ENCODE data around the gene LEO1. TPM values are rescaled to one million over a fixed set of nuclear protein-coding genes. Genes with fewer than 3 reads are reported as not detected.

Gene LEO1
- total RNA-seq: 26.2 and 35.3 TPM in 2 replicates

DNA sequence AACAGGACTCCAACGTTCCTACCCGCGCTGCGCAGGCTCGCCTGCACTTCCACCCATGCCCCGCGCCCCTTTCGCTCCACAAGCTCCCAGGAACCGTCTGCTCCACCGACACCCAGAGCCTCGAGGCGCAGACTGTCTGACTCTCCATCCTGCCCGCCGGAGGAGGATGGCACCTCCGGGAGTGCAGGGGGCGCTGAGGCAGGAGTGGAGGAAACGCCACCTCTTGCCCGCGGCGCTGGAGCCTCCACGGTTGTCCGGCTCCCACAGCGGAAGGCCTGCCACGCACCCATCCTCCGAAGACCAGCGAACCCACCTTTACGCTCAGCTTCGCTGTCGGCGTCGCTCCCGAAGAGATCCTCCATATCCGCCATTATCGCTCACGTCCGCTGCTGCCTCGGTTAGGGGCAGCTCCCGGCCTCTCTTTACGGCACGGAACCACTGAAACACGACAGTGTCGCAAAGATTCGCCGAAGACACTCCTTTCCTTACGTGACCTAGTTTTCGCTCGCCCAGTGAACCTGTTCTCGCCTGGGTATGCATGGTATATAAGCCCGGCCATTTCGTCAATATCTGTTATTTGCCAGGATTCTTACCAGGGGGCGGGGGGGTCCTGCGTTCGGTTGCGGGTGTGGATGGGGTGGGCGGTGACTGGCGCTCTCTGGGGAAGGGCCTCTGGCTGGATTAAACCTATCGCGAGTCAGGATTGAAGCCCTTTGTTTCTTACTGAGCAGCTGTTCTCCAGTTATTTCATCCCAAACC lies at the start of gene LEO1:
Gene LEO1 (minus strand): TSS at position 404 of the 759 bp plus-strand sequence. CDS start 33 bp downstream, at position 371.

DNA sequence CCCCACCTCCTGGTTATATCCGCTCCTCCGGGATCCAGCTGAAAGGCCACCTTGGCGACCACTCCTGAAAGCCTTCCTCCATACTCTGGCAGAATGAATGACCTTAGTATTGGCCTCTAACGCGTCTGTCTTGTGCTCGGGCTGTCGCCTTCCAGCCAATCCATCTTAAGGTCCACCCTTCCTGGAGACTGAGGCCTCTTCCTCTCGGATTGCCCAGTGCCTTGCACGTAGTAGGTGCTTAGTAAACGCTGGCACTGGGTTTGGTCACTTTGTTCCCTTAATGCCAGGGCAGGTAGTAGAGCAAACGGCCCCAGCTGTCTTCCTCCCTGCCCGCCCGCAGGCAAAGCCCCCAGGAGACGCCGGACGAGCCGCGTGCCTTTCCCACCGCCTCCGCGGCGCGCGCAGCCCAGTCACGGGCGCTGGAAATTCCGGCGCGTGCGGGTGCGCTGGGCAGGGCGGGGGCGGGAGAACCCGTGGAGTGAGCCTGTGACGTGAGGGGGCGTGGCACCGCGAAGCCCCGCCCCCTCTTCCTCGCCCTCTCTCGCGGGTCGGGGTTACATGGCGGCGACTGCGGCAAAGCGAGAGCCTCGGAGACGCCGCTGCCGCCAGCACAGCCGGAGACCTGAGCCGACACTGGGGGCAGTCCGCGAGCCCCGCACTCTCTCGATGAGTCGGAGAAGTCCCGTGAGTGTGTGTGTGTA lies 47.3 kb upstream of the LEO1 start, which contains the start of gene MAPK6:
Gene MAPK6 (plus strand): TSS at position 527 of the 701 bp plus-strand sequence. CDS start 27,242 bp downstream, outside the sequence.

Other genes starting within 250 kb of the LEO1 start
- gene LYSMD2, start 234.1 kb downstream of the LEO1 start, total RNA-seq: 21.6 and 25.6 TPM in 2 replicates
- gene TMOD2, start 220.2 kb downstream of the LEO1 start, total RNA-seq: 8.0 and 8.3 TPM in 2 replicates
- gene TMOD3, start 142.1 kb downstream of the LEO1 start, total RNA-seq: 40.4 and 44.1 TPM in 2 replicates
- gene MAPK6, start 47.4 kb upstream of the LEO1 start, total RNA-seq: 30.1 and 35.1 TPM in 2 replicates
- 0.69 and 1.00 TPM in 2 replicates for gene BCL2L10, start 141.0 kb upstream of the LEO1 start, total RNA-seq
- gene GNB5, start 219.6 kb upstream of the LEO1 start, total RNA-seq: 34.3 and 37.2 TPM in 2 replicates